ENCODE results near the gene ARHGEF19.
"Not testable (repeated sequence)": the region's sequence is repeated elsewhere in the genome, so short reads cannot be mapped to it uniquely, and the experiment has no call there.

The ARHGEF19 gene

GRCh38 chr1:16166117-16166516 lies 46.3 kb downstream of the ARHGEF19 start:
- no peak for TF ChIP-seq POLR2AphosphoS5 (IDR thresholded peaks at IDR 0.05; ENCODE audit: borderline replicate concordance, low read depth, low read length)
- TF ChIP-seq FOXP2 (optimal IDR thresholded peaks at IDR 0.05; ENCODE audit: control extremely low read depth, extremely low read length, insufficient read depth), result no peak
- TF ChIP-seq EZH2 (IDR thresholded peaks at IDR 0.05), result no peak
- DNase-seq (ENCODE audit: low read depth, low spot score), result no peak
- Histone ChIP-seq H3K36me3 (ENCODE audit: insufficient read depth, low read length) (no peaks in the 10 kb centered on the region), H3K9ac (ENCODE audit: insufficient read length) (no peak overlapping the region), H3K9me3 (ENCODE audit: low read depth, low read length) (no peaks in the 10 kb centered on the region), H3K4me3 (no peak overlapping the region), H3K27ac (no peak overlapping the region)

DNA sequence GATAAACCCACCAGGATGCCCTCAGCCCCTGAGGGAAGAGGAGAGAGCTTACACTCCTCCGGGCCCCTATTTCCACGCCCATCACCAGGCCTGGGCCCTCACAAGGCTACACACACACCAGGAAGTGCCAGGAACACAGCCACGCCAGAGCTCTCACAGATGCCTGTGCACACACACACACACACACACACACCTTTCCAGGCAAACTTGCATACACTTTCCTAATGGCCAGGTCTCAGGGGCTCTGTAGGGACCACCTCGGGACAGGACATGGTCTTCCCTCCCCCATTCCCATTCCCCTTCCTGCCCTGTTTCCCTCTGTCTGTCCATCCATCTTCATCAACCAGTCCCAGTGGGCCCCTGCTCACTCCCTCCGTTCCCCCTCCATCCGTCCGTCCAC lies 46.9 kb downstream of the ARHGEF19 start:
- DNase-seq (ENCODE audit: low read depth, low spot score), result no peak
- TF ChIP-seq POLR2AphosphoS5 (IDR thresholded peaks at IDR 0.05; ENCODE audit: borderline replicate concordance, low read depth, low read length), result no peak
- no peak for TF ChIP-seq FOXP2 (optimal IDR thresholded peaks at IDR 0.05; ENCODE audit: control extremely low read depth, extremely low read length, insufficient read depth)
- TF ChIP-seq EZH2 (IDR thresholded peaks at IDR 0.05), result no peak
- peak overlapping the region; percentile 67 for H3K27ac ChIP-seq
- no peak overlapping the region for H3K4me3 ChIP-seq
- no peak overlapping the region for H3K9ac ChIP-seq (ENCODE audit: insufficient read length)
- H3K9me3 ChIP-seq (ENCODE audit: low read depth, low read length), result no peaks in the 10 kb centered on the region
- no peaks in the 10 kb centered on the region for H3K36me3 ChIP-seq (ENCODE audit: insufficient read depth, low read length)

GRCh38 chr1:16165073-16165364 lies 47.4 kb downstream of the ARHGEF19 start:
- Histone ChIP-seq H3K4me3 (no peak overlapping the region), H3K27ac (peak overlapping the region; percentile 67), H3K36me3 (ENCODE audit: insufficient read depth, low read length) (no peaks in the 10 kb centered on the region), H3K9ac (ENCODE audit: insufficient read length) (no peak overlapping the region), H3K9me3 (ENCODE audit: low read depth, low read length) (no peaks in the 10 kb centered on the region)
- DNase-seq (ENCODE audit: low read depth, low spot score), result no peak
- TF ChIP-seq FOXP2 (optimal IDR thresholded peaks at IDR 0.05; ENCODE audit: control extremely low read depth, extremely low read length, insufficient read depth), result no peak
- no peak for TF ChIP-seq EZH2 (IDR thresholded peaks at IDR 0.05)
- TF ChIP-seq POLR2AphosphoS5 (IDR thresholded peaks at IDR 0.05; ENCODE audit: borderline replicate concordance, low read depth, low read length), result no peak

DNA sequence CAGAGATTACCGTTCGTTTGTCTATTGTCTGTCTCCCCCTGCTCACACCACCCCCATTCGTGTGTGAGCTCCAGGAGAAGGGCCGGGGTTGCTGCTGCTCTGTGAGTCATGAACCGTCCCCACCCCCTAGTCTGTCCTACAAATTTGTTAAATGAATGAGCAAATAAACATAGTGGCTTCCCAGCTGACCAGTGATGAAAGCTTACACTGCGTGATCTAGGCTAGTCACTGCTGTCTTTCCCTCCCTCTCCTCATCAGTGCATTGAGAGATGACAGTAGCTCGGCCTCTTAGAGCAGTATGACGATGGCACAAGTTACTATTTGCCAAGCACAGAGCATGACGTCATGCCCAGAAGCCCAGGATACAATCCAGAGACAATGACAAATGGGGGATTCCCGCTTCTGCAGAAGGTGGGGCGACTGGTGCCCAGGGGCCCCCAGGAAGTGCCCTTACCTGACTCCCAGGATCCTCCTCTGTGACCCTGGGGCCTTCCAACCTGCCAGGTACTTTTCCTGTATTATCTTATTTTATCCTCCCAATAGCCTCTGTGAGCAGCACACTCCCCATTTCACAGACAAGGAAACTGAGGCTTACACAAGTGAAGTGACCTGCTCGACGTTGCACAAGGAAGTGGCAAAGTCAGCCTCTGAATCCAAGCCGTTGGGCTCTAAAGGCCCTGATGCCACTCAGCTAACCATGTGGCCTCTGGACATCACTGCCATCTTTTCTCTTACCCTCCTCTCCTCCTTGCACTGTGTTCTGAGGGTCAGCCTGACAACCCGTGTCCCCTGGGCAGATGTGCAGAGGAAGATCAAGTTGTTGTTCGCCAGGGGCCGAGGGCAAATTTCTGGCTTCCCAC lies 48.0 kb downstream of the ARHGEF19 start:
- no peak for DNase-seq (ENCODE audit: low read depth, low spot score)
- Histone ChIP-seq H3K36me3 (ENCODE audit: insufficient read depth, low read length) (no peaks in the 10 kb centered on the region), H3K9ac (ENCODE audit: insufficient read length) (no peak overlapping the region), H3K9me3 (ENCODE audit: low read depth, low read length) (no peaks in the 10 kb centered on the region), H3K4me3 (no peak overlapping the region), H3K27ac (peak overlapping the region; percentile 67; the same call in 1 of the 2 replicates)
- TF ChIP-seq POLR2AphosphoS5 (IDR thresholded peaks at IDR 0.05; ENCODE audit: borderline replicate concordance, low read depth, low read length) (no peak), FOXP2 (optimal IDR thresholded peaks at IDR 0.05; ENCODE audit: control extremely low read depth, extremely low read length, insufficient read depth) (no peak), EZH2 (IDR thresholded peaks at IDR 0.05) (no peak)

DNA sequence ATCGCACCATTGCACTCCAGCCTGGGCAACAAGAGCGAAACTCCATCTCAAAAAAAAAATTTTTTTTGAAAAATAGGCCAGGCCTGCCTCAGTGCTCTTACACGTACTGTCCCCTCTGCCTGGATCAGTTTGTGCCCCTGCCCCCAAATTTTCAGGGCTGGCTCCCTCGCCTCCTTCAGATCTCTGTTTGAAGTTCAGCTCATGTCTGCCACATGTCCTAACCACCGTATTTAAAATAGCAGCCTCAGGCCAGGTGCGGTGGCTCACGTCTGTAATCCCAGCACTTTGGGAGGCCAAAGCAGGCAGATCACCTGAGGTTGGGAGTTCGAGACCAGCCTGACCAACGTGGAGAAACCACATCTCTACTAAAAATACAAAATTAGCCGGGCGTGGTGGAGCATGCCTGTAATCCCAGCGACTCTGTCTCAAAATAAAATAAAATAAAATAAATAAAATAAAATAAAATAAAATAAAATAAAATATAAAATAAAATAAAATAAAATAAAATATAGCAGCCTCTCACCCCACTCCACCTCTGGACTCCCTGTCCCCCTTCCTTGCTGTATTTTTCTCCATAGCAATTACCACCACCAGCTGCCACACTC lies 48.7 kb downstream of the ARHGEF19 start:
- not testable (repeated sequence) for H3K4me3 ChIP-seq; DNase-seq (ENCODE audit: low read depth, low spot score); H3K9ac ChIP-seq (ENCODE audit: insufficient read length); H3K9me3 ChIP-seq (ENCODE audit: low read depth, low read length); H3K27ac ChIP-seq; H3K36me3 ChIP-seq (ENCODE audit: insufficient read depth, low read length)

DNA sequence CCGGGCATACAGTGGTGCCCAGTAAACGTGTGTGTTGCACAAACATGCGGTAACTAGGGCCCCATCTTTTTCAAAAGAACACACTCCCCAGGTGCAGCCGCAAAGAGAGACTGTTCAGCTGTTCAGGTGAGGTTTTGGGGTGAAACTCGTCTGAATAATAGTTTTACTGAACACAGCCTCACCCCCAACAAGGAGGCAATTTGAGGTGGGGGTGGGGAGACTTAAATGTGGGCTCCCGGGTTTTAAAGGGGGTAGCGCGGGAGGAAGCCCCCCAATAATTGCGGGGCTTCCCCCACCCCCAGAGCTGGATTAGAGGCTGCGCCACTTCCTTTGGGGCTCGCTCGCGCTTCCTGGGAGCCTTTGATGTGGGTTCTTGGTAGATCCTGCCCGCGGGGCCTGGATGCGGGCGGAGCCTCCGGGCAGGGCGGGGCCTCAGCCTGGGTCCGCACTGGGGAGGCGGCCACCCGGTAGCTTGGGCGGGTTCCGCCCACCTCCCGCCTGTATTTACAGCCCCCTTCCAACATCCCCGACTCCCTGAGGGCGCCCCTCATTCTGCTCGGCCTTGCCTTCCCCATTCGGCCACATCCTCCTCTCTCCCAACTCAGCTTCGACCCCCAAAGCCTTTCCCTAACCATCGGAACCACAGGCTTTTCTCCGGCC lies 50.2 kb downstream of the ARHGEF19 start:
- Histone ChIP-seq H3K4me3 (peak overlapping the region; percentile 26), H3K27ac (no peak overlapping the region), H3K36me3 (ENCODE audit: insufficient read depth, low read length) (no peaks in the 10 kb centered on the region), H3K9me3 (ENCODE audit: low read depth, low read length) (no peaks in the 10 kb centered on the region), H3K9ac (ENCODE audit: insufficient read length) (no peak overlapping the region)
- no peak for DNase-seq (ENCODE audit: low read depth, low spot score)
- TF ChIP-seq EZH2 (IDR thresholded peaks at IDR 0.05) (no peak), POLR2AphosphoS5 (IDR thresholded peaks at IDR 0.05; ENCODE audit: borderline replicate concordance, low read depth, low read length) (peak; percentile 19; the same call in 1 of the 2 replicates)

DNA sequence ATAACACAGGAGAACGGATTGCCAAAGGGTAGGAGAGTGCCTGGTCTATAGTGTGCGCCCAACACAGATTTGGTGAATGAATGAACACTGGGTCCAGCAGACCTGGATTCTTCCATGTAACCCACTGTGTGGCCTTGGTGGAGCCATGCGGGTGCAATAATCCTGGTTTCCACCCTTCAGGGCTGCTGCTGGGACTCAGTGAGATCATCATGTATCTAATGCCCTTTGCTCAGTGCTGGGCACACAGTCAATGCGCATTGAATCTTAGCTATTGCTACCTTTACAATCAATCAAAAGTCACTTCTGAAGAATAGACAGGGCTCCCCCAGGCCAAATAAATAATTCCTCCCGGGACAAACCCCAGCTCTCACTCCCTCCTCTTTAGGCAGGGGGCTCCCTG lies 50.7 kb downstream of the ARHGEF19 start:
- no peak for DNase-seq (ENCODE audit: low read depth, low spot score)
- TF ChIP-seq POLR2AphosphoS5 (IDR thresholded peaks at IDR 0.05; ENCODE audit: borderline replicate concordance, low read depth, low read length), result no peak
- no peak for TF ChIP-seq FOXP2 (optimal IDR thresholded peaks at IDR 0.05; ENCODE audit: control extremely low read depth, extremely low read length, insufficient read depth)
- TF ChIP-seq EZH2 (IDR thresholded peaks at IDR 0.05), result no peak
- H3K36me3 ChIP-seq (ENCODE audit: insufficient read depth, low read length), result no peaks in the 10 kb centered on the region
- H3K9ac ChIP-seq (ENCODE audit: insufficient read length), result no peak overlapping the region
- H3K4me3 ChIP-seq, result no peak overlapping the region
- H3K27ac ChIP-seq, result no peak overlapping the region
- no peaks in the 10 kb centered on the region for H3K9me3 ChIP-seq (ENCODE audit: low read depth, low read length)

- H3K36me3 ChIP-seq (ENCODE audit: insufficient read depth, low read length), result no peaks in the 10 kb centered on the region
- TF ChIP-seq EZH2 (IDR thresholded peaks at IDR 0.05), result no peak
- no peak for TF ChIP-seq FOXP2 (optimal IDR thresholded peaks at IDR 0.05; ENCODE audit: control extremely low read depth, extremely low read length, insufficient read depth)
- TF ChIP-seq POLR2AphosphoS5 (IDR thresholded peaks at IDR 0.05; ENCODE audit: borderline replicate concordance, low read depth, low read length), result no peak
- 0 out of 2 replicates have a peak overlapping the region, but pooled peaks have one; percentile 38 for H3K27ac ChIP-seq
- H3K9me3 ChIP-seq (ENCODE audit: low read depth, low read length), result no peaks in the 10 kb centered on the region
- no peak overlapping the region for H3K4me3 ChIP-seq
- no peak overlapping the region for H3K9ac ChIP-seq (ENCODE audit: insufficient read length)
- no peak for DNase-seq (ENCODE audit: low read depth, low spot score)
Observed at GRCh38 chr1:16158993-16159831, 53.2 kb downstream of the ARHGEF19 start.

All from SK-N-MC (cell line).